GM19193 (cell line): ENCODE data around the gene IGF2BP2.

ENCODE experiments used
- POLR2A ChIP-seq: IDR thresholded peaks from 4 replicates; pipeline ENCODE4 v1.6.1; 2011; ENCODE audit not compliant: insufficient read depth, insufficient read length; ENCODE audit errors: extremely low read depth

Gene IGF2BP2

DNA sequence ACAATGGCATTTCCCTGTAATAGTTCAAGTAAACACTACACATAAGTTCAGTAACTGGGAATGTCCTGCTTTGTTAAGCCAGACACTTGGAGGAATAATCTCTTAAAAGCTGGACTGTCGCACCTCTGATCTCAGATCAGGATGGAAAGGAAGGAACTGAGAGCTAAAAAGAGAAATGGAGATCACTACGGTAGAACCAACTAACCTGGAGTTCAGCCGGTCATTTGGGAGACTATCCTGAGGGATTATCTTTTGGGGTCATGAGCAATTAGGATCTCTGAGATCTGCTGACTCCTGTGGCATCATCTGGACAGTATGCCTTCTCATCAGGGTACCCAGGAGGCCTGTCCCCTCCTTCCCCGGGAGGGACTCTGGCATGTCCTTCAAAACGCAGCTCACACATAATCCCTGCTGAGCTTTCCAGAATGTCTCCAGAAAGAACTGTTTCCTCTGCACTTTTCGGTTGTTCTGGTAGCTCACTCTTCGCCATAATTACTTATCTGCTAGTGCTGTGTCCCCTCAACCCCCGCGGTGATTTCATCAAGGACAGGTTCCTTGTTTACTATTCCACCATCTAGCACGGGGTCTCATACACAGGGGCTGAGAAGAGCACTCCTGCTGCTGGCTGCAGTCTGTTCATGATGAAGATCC lies 123.1 kb downstream of the IGF2BP2 start:
- TF ChIP-seq POLR2A = no peak

GRCh38 chr3:185699927-185700326 lies 124.9 kb downstream of the IGF2BP2 start:
- TF ChIP-seq POLR2A = no peak

DNA sequence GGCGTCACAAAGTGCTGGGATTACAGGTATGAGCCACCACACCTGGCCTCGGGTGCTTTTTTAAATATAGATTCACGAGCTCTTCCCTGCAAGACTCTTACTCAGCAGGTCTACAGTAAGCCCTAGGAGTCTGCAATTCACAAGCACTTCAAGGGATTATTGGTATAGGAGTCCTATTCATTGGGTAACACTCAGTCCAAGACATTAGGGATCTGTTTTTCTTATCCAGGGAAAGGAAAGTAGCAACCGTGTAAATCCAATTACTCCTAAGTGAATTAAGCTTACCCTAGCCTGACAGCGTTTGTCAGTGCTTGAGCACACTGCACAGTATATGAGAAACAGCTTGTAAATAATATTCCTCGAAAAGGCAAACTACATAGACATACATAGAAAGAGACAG lies 128.8 kb downstream of the IGF2BP2 start:
- no peak for TF ChIP-seq POLR2A

GRCh38 chr3:185693985-185694653 lies 130.7 kb downstream of the IGF2BP2 start:
- TF ChIP-seq POLR2A = no peak

GRCh38 chr3:185691622-185692021 lies 133.2 kb downstream of the IGF2BP2 start:
- no peak for TF ChIP-seq POLR2A

- TF ChIP-seq POLR2A = no peak
Measured at GRCh38 chr3:185687271-185687878, 137.5 kb downstream of the IGF2BP2 start.

GRCh38 chr3:185685231-185686035 lies 139.4 kb downstream of the IGF2BP2 start:
- TF ChIP-seq POLR2A = no peak

DNA sequence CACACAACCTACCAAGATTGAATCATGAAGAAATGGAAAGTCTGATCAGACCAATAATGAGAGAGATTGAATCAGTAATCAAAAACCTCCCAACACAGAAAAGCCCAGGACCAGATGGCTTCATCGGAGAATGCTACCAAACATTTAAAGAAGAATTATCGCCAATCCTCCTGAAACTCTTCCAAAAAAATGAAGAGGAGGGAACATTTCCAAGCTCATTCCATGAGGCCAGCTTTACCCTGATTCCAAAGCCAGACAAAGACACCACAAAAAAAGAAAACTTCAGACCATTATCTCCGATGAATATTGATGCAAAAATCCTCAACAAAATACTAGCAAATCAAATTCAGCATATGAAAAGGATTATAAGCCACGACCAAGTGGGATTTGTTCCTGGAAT lies 144.6 kb downstream of the IGF2BP2 start:
- no peak for TF ChIP-seq POLR2A

- no peak for TF ChIP-seq POLR2A
Measured at GRCh38 chr3:185678027-185678426, 146.8 kb downstream of the IGF2BP2 start.

- no peak for TF ChIP-seq POLR2A
Measured at GRCh38 chr3:185677146-185677829, 147.6 kb downstream of the IGF2BP2 start.

GRCh38 chr3:185667574-185667973 lies 157.3 kb downstream of the IGF2BP2 start:
- TF ChIP-seq POLR2A = no peak

DNA sequence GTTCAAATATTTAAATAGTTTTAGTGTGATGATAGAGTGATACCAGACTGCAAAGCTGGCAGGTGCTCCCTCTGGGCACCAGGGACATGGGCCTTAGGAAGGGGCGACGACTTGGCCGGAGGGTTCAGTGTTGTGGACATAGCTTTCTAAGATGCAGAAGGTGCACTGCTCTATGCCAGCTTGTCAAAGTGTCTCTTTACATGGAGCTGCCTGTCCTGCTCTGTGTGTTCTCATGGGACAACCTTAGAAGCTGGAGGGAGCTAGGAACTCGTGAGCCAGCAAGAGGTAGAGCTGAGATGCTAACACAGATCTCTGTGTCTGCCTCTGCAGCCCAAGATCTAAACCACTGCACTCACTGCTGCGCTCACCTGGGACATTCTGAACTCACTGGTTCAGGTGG lies 160.9 kb downstream of the IGF2BP2 start:
- TF ChIP-seq POLR2A = no peak

DNA sequence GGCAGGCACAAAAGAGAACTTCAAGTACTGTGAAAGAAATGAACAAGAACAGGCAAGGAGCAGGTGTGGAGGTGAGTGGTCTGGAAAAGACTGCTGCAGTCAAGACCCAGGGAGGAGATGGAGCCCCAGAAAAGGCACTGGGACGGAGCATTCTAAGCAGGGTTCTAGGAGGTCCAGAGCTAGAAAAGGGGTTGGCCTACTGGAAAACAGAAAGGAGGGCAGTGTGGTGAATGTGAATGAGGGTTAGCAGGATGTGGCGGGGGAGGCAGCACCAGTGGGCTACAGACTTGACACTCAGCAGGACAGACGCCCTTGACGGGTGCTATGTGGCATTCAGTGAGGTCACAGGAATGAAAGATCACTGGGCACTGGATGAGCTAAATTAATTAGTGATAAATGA lies 163.1 kb downstream of the IGF2BP2 start:
- no peak for TF ChIP-seq POLR2A
